ENCODE measurements around the gene CCDC148.
"Not testable (repeated sequence)": the region's sequence is repeated elsewhere in the genome, so short reads cannot be mapped to it uniquely, and the experiment has no call there.

DNA sequence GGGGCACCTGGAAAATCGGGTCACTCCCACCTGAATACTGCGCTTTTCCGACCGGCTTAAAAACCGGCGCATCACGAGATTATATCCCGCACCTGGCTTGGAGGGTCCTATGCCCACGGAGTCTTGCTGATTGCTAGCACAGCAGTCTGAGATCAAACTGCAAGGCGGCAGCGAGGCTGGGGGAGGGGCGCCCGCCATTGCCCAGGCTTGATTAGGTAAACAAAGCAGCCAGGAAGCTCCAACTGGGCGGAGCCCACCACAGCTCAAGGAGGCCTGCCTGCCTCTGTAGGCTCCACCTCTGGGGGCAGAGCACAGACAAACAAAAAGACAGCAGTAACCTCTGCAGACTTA lies 105.1 kb downstream of the CCDC148 start:
- TF ChIP-seq POLR2A (IDR thresholded peaks at IDR 0.05; ENCODE audit: low read length); CHD4 (IDR thresholded peaks at IDR 0.05; ENCODE audit: borderline replicate concordance): not testable (repeated sequence)
- TF ChIP-seq, protein P1, sequence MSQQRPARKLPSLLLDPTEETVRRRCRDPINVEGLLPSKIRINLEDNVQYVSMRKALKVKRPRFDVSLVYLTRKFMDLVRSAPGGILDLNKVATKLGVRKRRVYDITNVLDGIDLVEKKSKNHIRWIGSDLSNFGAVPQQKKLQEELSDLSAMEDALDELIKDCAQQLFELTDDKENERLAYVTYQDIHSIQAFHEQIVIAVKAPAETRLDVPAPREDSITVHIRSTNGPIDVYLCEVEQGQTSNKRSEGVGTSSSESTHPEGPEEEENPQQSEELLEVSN (IDR thresholded peaks at IDR 0.05; ENCODE audit: borderline replicate concordance, low read depth) = not testable (repeated sequence)
- TF ChIP-seq, protein P2, sequence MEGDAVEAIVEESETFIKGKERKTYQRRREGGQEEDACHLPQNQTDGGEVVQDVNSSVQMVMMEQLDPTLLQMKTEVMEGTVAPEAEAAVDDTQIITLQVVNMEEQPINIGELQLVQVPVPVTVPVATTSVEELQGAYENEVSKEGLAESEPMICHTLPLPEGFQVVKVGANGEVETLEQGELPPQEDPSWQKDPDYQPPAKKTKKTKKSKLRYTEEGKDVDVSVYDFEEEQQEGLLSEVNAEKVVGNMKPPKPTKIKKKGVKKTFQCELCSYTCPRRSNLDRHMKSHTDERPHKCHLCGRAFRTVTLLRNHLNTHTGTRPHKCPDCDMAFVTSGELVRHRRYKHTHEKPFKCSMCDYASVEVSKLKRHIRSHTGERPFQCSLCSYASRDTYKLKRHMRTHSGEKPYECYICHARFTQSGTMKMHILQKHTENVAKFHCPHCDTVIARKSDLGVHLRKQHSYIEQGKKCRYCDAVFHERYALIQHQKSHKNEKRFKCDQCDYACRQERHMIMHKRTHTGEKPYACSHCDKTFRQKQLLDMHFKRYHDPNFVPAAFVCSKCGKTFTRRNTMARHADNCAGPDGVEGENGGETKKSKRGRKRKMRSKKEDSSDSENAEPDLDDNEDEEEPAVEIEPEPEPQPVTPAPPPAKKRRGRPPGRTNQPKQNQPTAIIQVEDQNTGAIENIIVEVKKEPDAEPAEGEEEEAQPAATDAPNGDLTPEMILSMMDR (IDR thresholded peaks at IDR 0.05) = not testable (repeated sequence)
